ENCODE results near the gene CCDC71L.

The CCDC71L gene

DNA sequence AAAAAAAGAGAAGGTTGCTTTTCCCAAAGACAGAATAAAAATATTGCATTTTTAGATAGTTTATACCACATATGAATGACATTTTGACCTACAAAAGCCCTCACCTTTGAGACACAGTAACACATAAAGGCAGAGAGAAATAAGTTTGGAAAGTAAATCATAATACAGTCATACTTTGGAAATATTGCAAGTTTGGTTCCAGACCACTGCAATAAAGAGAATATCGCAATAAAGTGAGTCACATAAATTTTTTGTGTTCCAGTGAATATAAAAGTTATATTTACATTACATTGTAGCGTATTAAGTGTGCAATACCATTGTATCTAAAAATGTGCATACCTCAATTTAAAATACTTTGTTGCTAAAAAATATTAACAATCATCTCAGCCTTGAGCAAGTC, 40.3 kb downstream of the CCDC71L start:
- H3K36me3 ChIP-seq (ENCODE audit: low read length), result no peaks in the 10 kb centered on the region
- H3K9ac ChIP-seq (ENCODE audit: low read length), result no peak overlapping the region
- 0 out of 2 replicates have a peak, but pooled peaks cover 8% of the 10 kb centered on the region for H3K9me3 ChIP-seq (ENCODE audit: insufficient read depth, low read length)
- no peak for TF ChIP-seq EZH2phosphoT487 (conservative IDR thresholded peaks at IDR 0.05; ENCODE audit: low read length)
- TF ChIP-seq, protein P1, sequence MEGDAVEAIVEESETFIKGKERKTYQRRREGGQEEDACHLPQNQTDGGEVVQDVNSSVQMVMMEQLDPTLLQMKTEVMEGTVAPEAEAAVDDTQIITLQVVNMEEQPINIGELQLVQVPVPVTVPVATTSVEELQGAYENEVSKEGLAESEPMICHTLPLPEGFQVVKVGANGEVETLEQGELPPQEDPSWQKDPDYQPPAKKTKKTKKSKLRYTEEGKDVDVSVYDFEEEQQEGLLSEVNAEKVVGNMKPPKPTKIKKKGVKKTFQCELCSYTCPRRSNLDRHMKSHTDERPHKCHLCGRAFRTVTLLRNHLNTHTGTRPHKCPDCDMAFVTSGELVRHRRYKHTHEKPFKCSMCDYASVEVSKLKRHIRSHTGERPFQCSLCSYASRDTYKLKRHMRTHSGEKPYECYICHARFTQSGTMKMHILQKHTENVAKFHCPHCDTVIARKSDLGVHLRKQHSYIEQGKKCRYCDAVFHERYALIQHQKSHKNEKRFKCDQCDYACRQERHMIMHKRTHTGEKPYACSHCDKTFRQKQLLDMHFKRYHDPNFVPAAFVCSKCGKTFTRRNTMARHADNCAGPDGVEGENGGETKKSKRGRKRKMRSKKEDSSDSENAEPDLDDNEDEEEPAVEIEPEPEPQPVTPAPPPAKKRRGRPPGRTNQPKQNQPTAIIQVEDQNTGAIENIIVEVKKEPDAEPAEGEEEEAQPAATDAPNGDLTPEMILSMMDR (IDR thresholded peaks at IDR 0.05; ENCODE audit: insufficient read depth, low read length, poor library complexity, severe bottlenecking), result no peak
- H3K4me3 ChIP-seq (ENCODE audit: insufficient read depth, low read length, poor library complexity, severe bottlenecking), result no peak overlapping the region
- no peaks in the 10 kb centered on the region for H3K79me2 ChIP-seq (ENCODE audit: insufficient read depth, low read length)
- H3K4me2 ChIP-seq (ENCODE audit: low read depth, low read length, poor library complexity, severe bottlenecking), result no peak overlapping the region
- 0 out of 2 replicates have a peak, but pooled peaks cover 6% of the 10 kb centered on the region for H3K9me2 ChIP-seq (replicated peaks; ENCODE audit: insufficient read depth, low read length)
- H2AFZ ChIP-seq (ENCODE audit: low read depth, low read length, severe bottlenecking), result no peak overlapping the region
- H3K27me3 ChIP-seq (ENCODE audit: low read length), result no peaks in the 10 kb centered on the region
- no peak overlapping the region for H3K27ac ChIP-seq (ENCODE audit: low read depth, low read length)
- no peaks in the 10 kb centered on the region for H3F3A ChIP-seq (ENCODE audit: insufficient read depth)
- H4K20me1 ChIP-seq (ENCODE audit: low read depth, low read length), result no peaks in the 10 kb centered on the region

DNA sequence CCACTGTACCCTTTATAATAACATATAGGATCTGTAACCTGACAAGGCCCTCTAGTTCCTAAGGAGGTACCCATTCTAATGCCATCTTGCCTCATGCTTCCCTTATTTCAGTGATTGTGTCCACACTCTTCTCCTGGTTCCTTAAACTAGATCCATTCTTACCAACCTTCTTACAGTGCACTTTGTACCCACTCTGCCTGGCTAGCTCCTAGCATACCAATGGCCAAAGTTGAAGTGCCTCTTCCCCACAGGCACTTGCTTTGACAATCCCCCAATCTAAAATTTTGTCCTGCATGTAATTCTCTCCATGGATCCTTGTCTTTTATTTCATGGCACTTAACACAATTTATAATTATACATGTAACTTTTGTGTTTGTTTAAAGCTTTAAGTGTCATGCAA, 40.9 kb downstream of the CCDC71L start:
- Histone ChIP-seq H3K4me2 (ENCODE audit: low read depth, low read length, poor library complexity, severe bottlenecking) (no peak overlapping the region), H3K4me3 (ENCODE audit: insufficient read depth, low read length, poor library complexity, severe bottlenecking) (no peak overlapping the region), H3K27me3 (ENCODE audit: low read length) (no peaks in the 10 kb centered on the region), H3K36me3 (ENCODE audit: low read length) (no peaks in the 10 kb centered on the region), H3K9me3 (ENCODE audit: insufficient read depth, low read length) (0 out of 2 replicates have a peak, but pooled peaks cover 8% of the 10 kb centered on the region), H2AFZ (ENCODE audit: low read depth, low read length, severe bottlenecking) (no peak overlapping the region), H3K9me2 (replicated peaks; ENCODE audit: insufficient read depth, low read length) (0 out of 2 replicates have a peak, but pooled peaks cover 6% of the 10 kb centered on the region), H3F3A (ENCODE audit: insufficient read depth) (no peaks in the 10 kb centered on the region), H3K27ac (ENCODE audit: low read depth, low read length) (no peak overlapping the region), H3K9ac (ENCODE audit: low read length) (no peak overlapping the region), H3K79me2 (ENCODE audit: insufficient read depth, low read length) (no peaks in the 10 kb centered on the region), H4K20me1 (ENCODE audit: low read depth, low read length) (no peaks in the 10 kb centered on the region)
- TF ChIP-seq, protein P1 (IDR thresholded peaks at IDR 0.05; ENCODE audit: insufficient read depth, low read length, poor library complexity, severe bottlenecking), result no peak
- no peak for TF ChIP-seq EZH2phosphoT487 (conservative IDR thresholded peaks at IDR 0.05; ENCODE audit: low read length)

DNA sequence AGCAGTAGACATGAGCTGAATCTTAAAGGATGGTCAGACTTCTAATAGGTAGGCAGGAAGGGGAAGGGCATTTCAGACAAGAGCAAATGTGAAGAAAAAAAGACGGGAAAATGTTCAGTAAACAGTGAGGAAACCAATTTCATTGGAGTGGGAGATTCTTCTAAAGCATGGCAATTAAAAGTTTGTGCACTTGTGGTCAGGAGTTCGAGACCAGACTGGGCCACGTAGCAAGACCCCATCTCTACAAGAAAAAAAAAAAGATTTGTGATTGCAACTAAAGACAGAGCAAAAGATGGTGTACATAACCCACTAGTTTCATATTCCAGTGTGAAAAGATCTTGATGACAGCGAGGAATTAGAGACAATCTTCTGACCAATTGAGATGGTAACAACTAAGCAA, 41.7 kb downstream of the CCDC71L start:
- TF ChIP-seq, protein P1 (IDR thresholded peaks at IDR 0.05; ENCODE audit: insufficient read depth, low read length, poor library complexity, severe bottlenecking), result no peak
- no peak for TF ChIP-seq EZH2phosphoT487 (conservative IDR thresholded peaks at IDR 0.05; ENCODE audit: low read length)
- Histone ChIP-seq H3K9ac (ENCODE audit: low read length) (no peak overlapping the region), H2AFZ (ENCODE audit: low read depth, low read length, severe bottlenecking) (no peak overlapping the region), H3K79me2 (ENCODE audit: insufficient read depth, low read length) (no peaks in the 10 kb centered on the region), H3K9me3 (ENCODE audit: insufficient read depth, low read length) (0 out of 2 replicates have a peak, but pooled peaks cover 8% of the 10 kb centered on the region), H3K4me2 (ENCODE audit: low read depth, low read length, poor library complexity, severe bottlenecking) (no peak overlapping the region), H3K9me2 (replicated peaks; ENCODE audit: insufficient read depth, low read length) (0 out of 2 replicates have a peak, but pooled peaks cover 6% of the 10 kb centered on the region), H3K4me3 (ENCODE audit: insufficient read depth, low read length, poor library complexity, severe bottlenecking) (no peak overlapping the region), H3K27me3 (ENCODE audit: low read length) (no peaks in the 10 kb centered on the region), H3K27ac (ENCODE audit: low read depth, low read length) (no peak overlapping the region), H4K20me1 (ENCODE audit: low read depth, low read length) (no peaks in the 10 kb centered on the region), H3F3A (ENCODE audit: insufficient read depth) (no peaks in the 10 kb centered on the region), H3K36me3 (ENCODE audit: low read length) (no peaks in the 10 kb centered on the region)
